WI38 (cell line): Measurements from ENCODE around the gene AGBL3.
A peak's percentile ranks its signal among the peaks of the same experiment; 100 is the strongest.
"Not testable (repeated sequence)": the region's sequence is repeated elsewhere in the genome, so short reads cannot be mapped to it uniquely, and the experiment has no call there.

Experiments used
- H3K4me3 ChIP-seq: 2 replicates; pipeline ENCODE4 v1.5.1; 2011; ENCODE audit warnings: low read depth, mild to moderate bottlenecking, control low read depth, low read length
- TF ChIP-seq, protein P1 (sequence below): IDR thresholded peaks from 2 replicates; pipeline ENCODE4 v1.5.1; 2012; ENCODE audit warnings: low read depth, mild to moderate bottlenecking, control low read depth, low read length

AGBL3 gene

DNA sequence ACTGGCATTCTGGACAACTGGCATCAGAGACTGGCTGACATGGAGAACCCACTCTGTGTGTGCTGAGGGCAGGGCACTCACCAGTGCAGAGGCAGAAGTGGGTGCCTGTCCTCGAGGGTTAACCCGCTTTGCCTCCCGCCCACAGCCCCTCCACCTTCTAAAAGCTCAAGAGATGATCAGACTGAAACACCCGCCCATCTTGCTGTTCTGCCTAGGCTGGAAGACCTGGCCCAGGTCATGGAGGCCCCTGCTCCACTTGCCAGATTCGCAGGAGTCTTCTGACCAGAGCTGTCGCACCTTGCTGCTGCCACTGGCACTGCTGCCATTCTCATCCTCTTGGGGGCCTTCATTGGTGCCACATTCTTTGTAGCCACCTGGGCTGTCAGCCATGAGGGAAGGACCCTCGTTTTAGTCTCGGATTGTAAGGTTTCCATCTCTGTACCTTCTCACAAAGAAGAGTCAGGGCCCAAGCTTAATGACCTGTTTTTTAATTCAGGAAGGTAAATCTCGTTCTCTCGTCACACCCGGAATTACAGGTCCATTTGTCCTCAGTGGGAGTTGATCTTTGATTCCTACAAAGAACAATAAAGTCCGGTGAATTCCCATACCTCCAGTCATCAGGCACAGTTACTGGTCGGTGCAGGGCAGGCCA lies 182.3 kb downstream of the AGBL3 start:
- H3K4me3 ChIP-seq, result no peak overlapping the region
- TF ChIP-seq, protein P1, sequence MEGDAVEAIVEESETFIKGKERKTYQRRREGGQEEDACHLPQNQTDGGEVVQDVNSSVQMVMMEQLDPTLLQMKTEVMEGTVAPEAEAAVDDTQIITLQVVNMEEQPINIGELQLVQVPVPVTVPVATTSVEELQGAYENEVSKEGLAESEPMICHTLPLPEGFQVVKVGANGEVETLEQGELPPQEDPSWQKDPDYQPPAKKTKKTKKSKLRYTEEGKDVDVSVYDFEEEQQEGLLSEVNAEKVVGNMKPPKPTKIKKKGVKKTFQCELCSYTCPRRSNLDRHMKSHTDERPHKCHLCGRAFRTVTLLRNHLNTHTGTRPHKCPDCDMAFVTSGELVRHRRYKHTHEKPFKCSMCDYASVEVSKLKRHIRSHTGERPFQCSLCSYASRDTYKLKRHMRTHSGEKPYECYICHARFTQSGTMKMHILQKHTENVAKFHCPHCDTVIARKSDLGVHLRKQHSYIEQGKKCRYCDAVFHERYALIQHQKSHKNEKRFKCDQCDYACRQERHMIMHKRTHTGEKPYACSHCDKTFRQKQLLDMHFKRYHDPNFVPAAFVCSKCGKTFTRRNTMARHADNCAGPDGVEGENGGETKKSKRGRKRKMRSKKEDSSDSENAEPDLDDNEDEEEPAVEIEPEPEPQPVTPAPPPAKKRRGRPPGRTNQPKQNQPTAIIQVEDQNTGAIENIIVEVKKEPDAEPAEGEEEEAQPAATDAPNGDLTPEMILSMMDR, result no peak

DNA sequence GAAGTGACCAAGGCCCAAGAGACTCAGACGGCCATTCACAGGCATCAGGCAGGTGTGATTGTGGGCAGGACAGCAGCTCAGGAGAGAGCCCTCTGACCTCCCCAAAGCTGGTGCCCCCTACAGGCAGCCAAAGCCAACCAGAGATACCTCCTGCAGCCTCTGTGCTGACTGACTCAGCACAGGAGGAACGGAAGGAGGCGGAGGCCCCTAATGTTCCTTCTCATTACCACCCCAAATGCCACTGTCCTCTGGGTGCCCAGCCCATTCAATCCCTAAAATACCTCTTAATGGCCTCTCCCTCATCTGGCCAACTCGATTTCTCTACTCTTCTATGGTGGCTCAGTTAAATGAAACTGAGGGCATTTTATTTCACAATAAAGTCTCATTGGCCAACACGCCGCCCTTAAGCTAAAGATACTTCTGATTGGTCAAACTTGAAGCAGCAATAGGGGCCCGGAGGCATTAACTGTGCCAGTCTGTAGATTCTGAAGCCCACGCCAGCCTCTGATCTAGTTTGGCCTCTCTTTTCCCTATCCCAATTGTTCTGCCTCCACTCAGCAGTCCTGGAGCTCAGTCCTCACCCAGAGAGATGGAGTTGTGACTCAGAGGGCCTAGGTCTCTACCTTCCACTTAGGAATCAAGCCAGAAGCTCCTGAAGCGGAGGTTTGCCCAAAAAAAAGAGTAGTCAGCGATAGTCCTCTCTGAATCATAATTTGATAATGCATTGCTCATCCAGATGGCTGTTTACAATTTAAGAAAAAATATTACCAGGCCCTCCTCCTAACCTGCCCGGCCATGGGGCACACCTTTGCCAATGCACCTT lies 183.0 kb downstream of the AGBL3 start:
- peak overlapping the region; percentile 84 for H3K4me3 ChIP-seq
- TF ChIP-seq, protein P1, result 0 out of 2 replicates have a peak, but pooled peaks have one; percentile 18

DNA sequence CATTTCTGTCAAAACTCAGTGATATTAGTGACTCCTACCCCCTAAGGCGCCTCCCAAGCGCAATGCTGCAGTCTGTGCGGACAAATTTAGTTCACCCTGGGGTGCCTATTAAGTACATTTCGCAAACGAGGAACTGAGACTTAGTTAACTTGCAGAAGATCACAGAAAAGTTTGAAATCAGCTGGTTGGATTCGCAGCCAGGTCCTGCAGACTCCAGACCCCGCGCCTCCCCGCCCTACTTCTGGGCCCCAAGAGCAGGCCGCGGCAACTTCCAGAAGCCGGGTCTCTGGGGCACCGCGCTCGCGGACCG lies 183.6 kb downstream of the AGBL3 start:
- TF ChIP-seq, protein P1, result no peak
- H3K4me3 ChIP-seq, result peak overlapping the region; percentile 84

DNA sequence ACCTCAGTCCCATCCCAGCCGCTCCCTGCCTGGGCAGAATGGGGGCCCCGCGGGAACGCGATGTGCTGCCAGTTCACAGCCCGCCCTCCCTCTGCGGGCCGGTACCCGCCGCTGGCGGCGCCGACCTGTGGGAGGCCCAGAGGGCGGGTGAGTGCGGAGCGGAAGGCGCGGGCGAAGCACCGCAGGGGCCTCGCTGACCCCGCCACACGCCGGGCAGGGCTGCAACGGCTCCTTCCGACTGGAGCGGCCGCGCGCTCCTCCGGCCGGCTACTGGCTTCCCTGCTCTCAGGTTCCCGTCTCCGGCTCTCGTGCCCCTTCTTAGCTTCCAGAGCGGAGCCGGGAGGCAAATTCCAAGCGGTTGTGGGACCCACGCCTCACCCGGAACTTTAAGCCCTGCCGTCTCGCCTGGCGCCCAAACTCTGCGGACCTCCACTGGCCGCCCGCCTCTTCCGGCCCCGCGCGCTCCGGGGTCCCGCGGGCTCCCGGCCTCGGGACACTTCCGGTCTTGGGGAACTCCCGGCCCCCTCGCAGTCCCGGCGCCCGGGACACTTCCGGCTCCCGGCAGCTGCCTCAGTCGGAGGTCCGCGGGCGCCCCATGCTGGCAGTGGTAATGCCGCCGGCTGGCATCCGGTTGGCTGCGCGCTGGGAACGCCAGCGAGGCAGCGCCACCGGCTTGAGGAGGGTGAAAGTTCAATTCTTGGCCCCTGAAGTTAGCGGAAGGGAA lies 184.1 kb downstream of the AGBL3 start, which contains the start of gene CYREN:
TSS of gene CYREN (minus strand) at position 434 of the 724 bp plus-strand sequence. CDS start 1,785 bp downstream, outside the sequence.
- peak within 1 kb of the TSS; percentile 84 for H3K4me3 ChIP-seq
- TF ChIP-seq, protein P1, result peak; percentile 64

DNA sequence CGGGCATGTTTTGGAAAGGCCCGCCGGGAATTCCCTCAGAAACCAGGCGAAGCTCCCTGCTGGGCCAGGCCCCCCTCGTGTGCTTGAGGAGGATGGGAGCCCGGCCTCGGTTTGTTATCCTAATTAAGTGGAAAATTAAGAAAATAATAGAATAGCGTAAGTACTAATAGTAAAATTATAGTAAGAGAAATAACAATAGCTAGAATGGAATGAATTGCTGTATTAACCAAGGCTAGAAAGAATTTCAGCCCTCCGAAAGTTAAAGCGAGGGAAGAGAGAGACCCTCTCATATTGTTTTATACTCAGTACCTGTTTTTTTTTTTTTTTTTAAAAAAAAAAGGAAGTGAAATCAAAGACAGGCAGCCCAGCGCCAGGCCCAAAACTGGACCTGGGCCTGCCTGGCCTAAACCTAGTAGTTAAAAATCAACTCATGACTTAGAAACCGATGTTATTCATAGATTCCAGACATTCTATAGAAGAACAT lies 184.7 kb downstream of the AGBL3 start:
- H3K4me3 ChIP-seq, result peak overlapping the region; percentile 84

DNA sequence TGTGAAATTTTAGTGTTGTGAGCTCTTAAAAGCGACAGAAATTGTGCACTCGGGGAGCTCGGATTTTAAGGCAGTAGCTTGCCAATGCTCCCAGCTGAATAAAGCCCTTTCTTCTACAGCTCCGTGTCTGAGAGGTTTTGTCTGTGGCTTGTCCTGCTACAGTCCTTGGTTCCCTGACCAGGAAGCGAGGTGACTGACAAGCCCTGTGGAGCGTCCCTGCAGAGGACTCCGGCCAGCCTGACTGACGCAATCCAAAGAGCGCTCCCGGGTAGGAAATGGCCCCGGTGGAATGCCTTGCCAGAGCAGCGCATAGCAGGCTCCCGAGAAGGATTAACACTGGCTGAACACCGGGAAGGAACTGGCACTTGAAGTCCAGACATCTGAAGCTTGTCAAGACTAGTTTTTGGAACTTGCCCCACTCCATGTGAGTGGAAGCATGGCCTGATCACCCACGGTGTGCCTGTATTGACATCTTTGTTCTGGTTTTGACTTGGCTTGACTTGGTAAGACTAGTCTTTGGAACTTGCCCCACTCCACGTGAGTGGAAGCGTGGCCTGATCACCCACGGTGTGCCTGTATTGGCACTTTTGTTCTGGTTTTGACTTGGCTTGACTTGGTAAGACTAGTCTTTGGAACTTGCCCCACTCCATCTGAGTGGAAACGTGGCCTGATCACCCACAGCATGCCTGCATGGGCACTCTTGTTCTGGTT lies 185.4 kb downstream of the AGBL3 start:
- H3K4me3 ChIP-seq, result not testable (repeated sequence)

DNA sequence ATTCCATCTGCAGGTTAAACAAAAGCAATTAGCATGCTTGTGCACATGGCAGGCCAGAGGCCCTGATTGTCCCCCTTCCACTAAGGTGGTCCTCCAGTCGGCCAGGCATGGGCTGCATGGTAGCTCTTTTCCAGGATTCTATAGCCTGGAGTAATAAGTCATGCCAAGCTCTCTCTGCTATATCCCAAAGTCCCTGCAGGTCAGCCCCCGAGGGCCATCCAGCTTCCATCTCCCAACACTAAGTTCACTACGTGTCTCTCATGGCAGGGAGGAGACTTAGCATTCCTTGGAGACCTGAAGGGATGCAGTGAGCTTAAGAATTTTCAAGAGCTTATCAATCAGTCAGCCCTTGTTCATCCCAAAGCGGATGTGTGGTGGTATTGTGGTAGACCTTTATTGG lies 187.6 kb downstream of the AGBL3 start:
- H3K4me3 ChIP-seq, result not testable (repeated sequence)

DNA sequence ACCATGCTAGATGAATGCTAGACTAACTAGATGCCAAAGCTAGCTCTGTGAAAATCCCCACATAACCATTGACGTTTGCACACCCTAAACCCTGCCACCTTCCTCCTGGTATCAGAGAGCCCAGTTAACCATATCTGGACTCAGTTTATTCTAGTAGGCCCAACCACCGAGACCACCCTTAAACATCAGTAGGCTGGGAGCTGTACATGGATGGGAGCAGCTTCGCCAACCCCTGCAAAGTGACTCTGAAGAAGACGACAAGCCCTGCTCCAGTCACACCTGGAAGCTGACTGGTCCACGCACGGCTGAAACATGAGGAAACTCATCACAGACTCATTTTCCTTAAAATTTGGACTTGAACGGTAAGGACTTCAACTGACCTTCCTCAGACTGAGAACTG lies 188.6 kb downstream of the AGBL3 start:
- TF ChIP-seq, protein P1, result no peak
- no peak overlapping the region for H3K4me3 ChIP-seq
